HUES48 (cell line): ENCODE data around the gene PRKAR1A.
A peak's percentile ranks its signal among the peaks of the same experiment; 100 is the strongest.

Experiments used
- H3K27ac ChIP-seq: one replicate; pipeline ENCODE4 v1.7.0; 2013; ENCODE audit warnings: low read depth, low read length, inconsistent platforms
- H3K27me3 ChIP-seq: 2 replicates; pipeline ENCODE4 v1.6.1; 2013; ENCODE audit warnings: mild to moderate bottlenecking, low read length; ENCODE audit not compliant: control insufficient read depth, insufficient read depth
- H3K36me3 ChIP-seq: 2 replicates; pipeline ENCODE4 v1.6.1; 2013; ENCODE audit warnings: low read length; ENCODE audit not compliant: control insufficient read depth, insufficient read depth
- H3K4me1 ChIP-seq: 2 replicates; pipeline ENCODE4 v1.6.1; 2013; ENCODE audit warnings: mild to moderate bottlenecking, low read length; ENCODE audit not compliant: control insufficient read depth, insufficient read depth
- H3K4me3 ChIP-seq: 2 replicates; pipeline ENCODE4 v1.5.1; 2013; ENCODE audit warnings: mild to moderate bottlenecking, low read depth, low read length
- H3K9ac ChIP-seq: 2 replicates; pipeline ENCODE4 v1.6.1; 2013; ENCODE audit warnings: mild to moderate bottlenecking, low read depth, low read length, moderate library complexity
- H3K9me3 ChIP-seq: 2 replicates; pipeline ENCODE4 v1.6.1; 2013; ENCODE audit warnings: low read length; ENCODE audit not compliant: control insufficient read depth, insufficient read depth

The PRKAR1A gene

DNA sequence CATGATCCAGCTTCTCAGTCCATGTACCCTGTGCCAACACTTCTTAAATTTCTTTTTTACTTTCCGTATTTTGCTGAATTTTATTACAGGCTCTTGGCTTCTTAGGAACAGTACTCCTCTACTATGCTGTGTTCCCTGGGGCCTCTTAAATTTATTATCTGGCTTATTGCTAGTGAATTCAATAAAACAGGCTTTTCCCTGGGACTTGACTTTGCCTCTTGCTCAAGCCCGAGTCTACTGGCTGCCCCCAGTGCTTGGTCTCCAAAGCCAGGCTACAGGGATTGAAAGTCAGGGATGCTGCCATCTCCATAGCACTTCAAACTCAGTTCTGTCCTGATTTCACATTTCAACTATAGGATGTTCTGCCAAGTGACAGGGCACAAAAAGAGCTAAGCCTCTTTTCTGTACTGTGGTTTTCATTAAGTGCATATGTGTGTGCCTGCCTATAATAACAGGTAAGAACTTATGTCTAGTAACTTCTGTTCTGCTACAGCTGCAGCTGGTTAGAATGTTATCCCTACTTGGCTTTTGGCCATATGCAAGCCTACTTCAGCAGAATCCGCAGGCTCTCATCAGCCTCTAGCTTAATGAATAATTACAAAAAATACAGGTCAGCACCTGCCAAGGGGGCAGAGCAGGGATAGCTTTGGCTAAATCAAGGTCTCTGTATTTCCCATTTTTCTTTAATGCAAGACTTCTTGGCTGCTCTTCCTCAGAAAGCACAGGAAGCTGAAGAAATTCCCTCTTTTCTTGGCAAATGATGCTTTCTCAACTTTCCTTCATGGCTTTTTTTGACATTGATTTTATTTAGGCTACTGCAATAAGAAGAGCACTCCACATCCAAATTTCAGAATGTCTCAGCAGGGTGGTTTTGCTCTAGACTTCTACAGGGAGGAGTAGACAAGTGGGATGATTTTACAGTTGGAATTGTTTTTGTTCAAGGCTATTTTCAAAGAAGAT, 80.7 kb downstream of the PRKAR1A start:
- Histone ChIP-seq H3K27ac (no peak overlapping the region), H3K9ac (no peak overlapping the region), H3K27me3 (no peaks in the 10 kb centered on the region), H3K36me3 (peaks cover 13% of the 10 kb centered on the region), H3K4me3 (no peak overlapping the region), H3K4me1 (no peaks in the 10 kb centered on the region), H3K9me3 (no peaks in the 10 kb centered on the region; the same call in 1 of the 2 replicates)

DNA sequence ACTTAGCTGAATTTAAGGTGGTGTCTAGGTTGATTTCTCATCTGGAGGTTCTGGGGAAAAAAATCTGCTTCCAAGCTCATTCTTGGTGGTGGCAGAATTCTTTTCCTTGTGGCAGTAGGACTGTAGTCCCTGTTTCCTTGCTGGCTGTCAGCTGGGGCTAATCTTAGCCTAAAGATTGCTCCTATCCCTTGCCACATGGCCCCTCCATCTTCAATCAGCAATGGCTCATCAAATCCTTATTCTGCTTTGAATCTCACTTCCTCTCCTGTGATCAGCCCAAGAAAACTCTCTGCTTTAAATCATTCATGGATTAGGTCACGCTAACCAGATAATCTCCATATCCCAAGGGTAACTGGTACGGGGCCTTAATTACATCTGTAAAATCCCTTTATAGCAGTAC, 82.3 kb downstream of the PRKAR1A start:
- Histone ChIP-seq H3K9ac (no peak overlapping the region), H3K27ac (no peak overlapping the region), H3K4me3 (no peak overlapping the region), H3K36me3 (peaks cover 7% of the 10 kb centered on the region; the same call in 1 of the 2 replicates), H3K4me1 (peaks cover 9% of the 10 kb centered on the region; the same call in 1 of the 2 replicates), H3K27me3 (peaks cover 7% of the 10 kb centered on the region), H3K9me3 (no peaks in the 10 kb centered on the region; the same call in 1 of the 2 replicates)

DNA sequence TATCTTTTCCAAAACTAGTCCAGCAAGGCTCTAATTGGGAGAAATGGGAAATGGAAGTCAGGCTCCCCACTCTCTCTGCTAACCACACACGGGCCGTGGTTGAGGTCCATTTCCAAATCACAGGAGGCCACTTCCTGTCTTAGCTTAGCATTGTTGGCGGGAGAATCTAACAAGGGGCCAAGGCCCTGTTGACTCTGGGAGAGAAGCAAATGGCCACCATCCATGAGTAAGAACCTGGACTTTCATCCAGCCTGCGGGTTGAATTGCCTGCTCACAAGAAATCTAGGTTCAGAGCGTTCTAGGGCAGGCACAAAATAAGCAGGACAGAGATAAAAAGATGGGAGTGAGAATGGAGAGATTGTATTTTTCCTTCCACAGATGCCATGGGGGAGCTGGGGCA, 83.3 kb downstream of the PRKAR1A start:
- H3K4me3 ChIP-seq: no peak overlapping the region
- H3K27ac ChIP-seq: no peak overlapping the region
- H3K9me3 ChIP-seq: no peaks in the 10 kb centered on the region
- H3K27me3 ChIP-seq: peaks cover 12% of the 10 kb centered on the region
- H3K9ac ChIP-seq: no peak overlapping the region
- peaks cover 11% of the 10 kb centered on the region; the same call in 1 of the 2 replicates for H3K4me1 ChIP-seq
- H3K36me3 ChIP-seq: peaks cover 7% of the 10 kb centered on the region; the same call in 1 of the 2 replicates

DNA sequence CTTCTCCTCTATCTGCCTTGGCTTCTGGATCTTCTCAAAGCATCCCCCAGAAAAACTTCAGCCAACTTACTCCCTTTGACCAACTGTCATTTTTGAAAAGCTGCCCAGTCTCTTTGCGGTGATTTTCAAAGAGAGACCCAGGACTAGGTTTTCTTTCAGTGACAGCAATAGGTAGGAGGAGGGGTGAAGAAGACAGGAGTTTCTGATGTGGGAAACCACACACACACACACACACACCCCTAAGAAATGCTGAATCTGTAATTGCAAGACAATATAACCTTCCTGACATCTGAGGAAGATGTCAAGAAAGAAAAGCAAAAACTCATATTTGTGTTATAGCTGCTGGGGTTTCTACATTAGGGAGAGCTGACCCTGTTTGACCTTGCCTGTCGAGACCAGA, 83.8 kb downstream of the PRKAR1A start:
- Histone ChIP-seq H3K27me3 (peaks cover 13% of the 10 kb centered on the region), H3K4me3 (no peak overlapping the region), H3K36me3 (peaks cover 7% of the 10 kb centered on the region; the same call in 1 of the 2 replicates), H3K9me3 (no peaks in the 10 kb centered on the region), H3K9ac (no peak overlapping the region), H3K27ac (no peak overlapping the region), H3K4me1 (peaks cover 11% of the 10 kb centered on the region; the same call in 1 of the 2 replicates)

DNA sequence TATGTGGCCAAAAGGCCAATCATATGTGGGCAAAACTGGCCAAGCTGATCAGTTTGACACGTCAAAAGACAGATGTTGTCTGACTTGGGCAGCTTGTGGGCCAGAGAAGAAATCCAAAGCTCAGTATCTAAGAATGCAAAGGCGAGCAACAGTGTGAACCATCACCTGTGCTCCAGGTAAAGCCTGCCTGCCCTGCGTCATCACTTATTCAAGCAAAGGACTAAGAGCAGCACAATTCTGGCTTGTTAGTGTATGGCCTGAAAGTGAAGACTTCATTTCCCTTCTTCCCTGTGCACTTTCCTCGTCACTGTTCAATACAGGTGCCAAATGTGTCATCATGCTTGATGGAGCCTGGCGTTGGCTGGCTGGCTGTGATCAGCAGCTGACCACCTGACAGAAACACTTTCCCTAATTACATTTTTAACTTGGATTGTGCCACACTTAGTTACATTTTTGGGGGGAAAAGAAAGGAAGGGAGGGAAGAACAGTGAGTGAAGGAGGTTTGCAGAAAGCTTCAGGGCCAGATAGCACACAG, 84.2 kb downstream of the PRKAR1A start:
- H3K27ac ChIP-seq: no peak overlapping the region
- no peak overlapping the region for H3K4me3 ChIP-seq
- H3K36me3 ChIP-seq: peaks cover 7% of the 10 kb centered on the region; the same call in 1 of the 2 replicates
- H3K4me1 ChIP-seq: peaks cover 11% of the 10 kb centered on the region; the same call in 1 of the 2 replicates
- peaks cover 17% of the 10 kb centered on the region for H3K27me3 ChIP-seq
- no peaks in the 10 kb centered on the region for H3K9me3 ChIP-seq
- no peak overlapping the region for H3K9ac ChIP-seq

GRCh38 chr17:68598074-68598473, 85.8 kb downstream of the PRKAR1A start:
- peaks cover 23% of the 10 kb centered on the region for H3K4me1 ChIP-seq
- H3K9ac ChIP-seq: no peak overlapping the region
- no peaks in the 10 kb centered on the region for H3K9me3 ChIP-seq
- no peak overlapping the region for H3K27ac ChIP-seq
- H3K27me3 ChIP-seq: peaks cover 30% of the 10 kb centered on the region
- H3K36me3 ChIP-seq: peaks cover 7% of the 10 kb centered on the region; the same call in 1 of the 2 replicates
- peak overlapping the region; percentile 73 for H3K4me3 ChIP-seq

- no peak overlapping the region; the same call in 1 of the 2 replicates for H3K9ac ChIP-seq
- H3K4me1 ChIP-seq: peaks cover 28% of the 10 kb centered on the region
- peaks cover 7% of the 10 kb centered on the region; the same call in 1 of the 2 replicates for H3K36me3 ChIP-seq
- no peak overlapping the region for H3K27ac ChIP-seq
- H3K27me3 ChIP-seq: peaks cover 30% of the 10 kb centered on the region
- no peaks in the 10 kb centered on the region for H3K9me3 ChIP-seq
- peak overlapping the region; percentile 73 for H3K4me3 ChIP-seq
Observed at GRCh38 chr17:68598545-68598961, 86.3 kb downstream of the PRKAR1A start.

DNA sequence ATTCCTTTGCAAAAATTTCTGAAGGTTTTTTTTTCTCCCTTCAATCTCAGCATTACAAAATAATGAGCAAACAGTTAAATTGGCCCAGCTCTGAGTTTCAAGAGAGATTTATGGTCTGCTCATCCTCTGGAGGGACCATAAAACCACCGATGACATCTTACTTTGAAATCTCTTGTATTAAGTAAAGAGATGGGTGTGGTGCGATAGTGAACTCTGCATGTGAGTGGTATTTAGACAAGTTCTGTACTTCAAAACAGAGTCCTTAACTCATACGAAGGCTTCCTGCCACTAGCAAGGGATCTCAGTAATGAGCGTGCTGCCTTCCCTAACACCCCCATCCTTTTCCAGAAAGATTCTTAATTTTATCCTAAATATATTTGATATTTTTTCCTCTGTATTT, 86.9 kb downstream of the PRKAR1A start:
- H3K36me3 ChIP-seq: peaks cover 7% of the 10 kb centered on the region; the same call in 1 of the 2 replicates
- H3K4me1 ChIP-seq: peaks cover 31% of the 10 kb centered on the region
- peak overlapping the region; percentile 73 for H3K4me3 ChIP-seq
- H3K9ac ChIP-seq: peak overlapping the region; percentile 32; the same call in 1 of the 2 replicates
- H3K9me3 ChIP-seq: no peaks in the 10 kb centered on the region
- H3K27me3 ChIP-seq: peaks cover 30% of the 10 kb centered on the region
- H3K27ac ChIP-seq: no peak overlapping the region

GRCh38 chr17:68599552-68600066, 87.4 kb downstream of the PRKAR1A start:
- Histone ChIP-seq H3K27ac (peak overlapping the region; percentile 14), H3K9ac (peak overlapping the region; percentile 65)

GRCh38 chr17:68600067-68600930, 88.1 kb downstream of the PRKAR1A start:
- H3K27ac ChIP-seq: peak overlapping the region; percentile 14
- peaks cover 30% of the 10 kb centered on the region for H3K27me3 ChIP-seq
- H3K9me3 ChIP-seq: no peaks in the 10 kb centered on the region
- peaks cover 7% of the 10 kb centered on the region; the same call in 1 of the 2 replicates for H3K36me3 ChIP-seq
- H3K4me1 ChIP-seq: peaks cover 38% of the 10 kb centered on the region
- H3K4me3 ChIP-seq: peak overlapping the region; percentile 73
- peak overlapping the region; percentile 65 for H3K9ac ChIP-seq

More at GRCh38 chr17:68599552-68600066, 87.4 kb downstream of the PRKAR1A start:
- Histone ChIP-seq H3K36me3 (peaks cover 7% of the 10 kb centered on the region; the same call in 1 of the 2 replicates), H3K27me3 (peaks cover 30% of the 10 kb centered on the region), H3K4me3 (peak overlapping the region; percentile 73), H3K9me3 (no peaks in the 10 kb centered on the region), H3K4me1 (peaks cover 31% of the 10 kb centered on the region)
